ENCODE measurements around the gene SERPINE2. TPM values are rescaled to one million over a fixed set of nuclear protein-coding genes. Genes with fewer than 3 reads are reported as not detected.

Gene SERPINE2
- total and polyA plus RNA-seq, 4 donors: 4.2 to 61.4 (median 11.7) TPM

DNA sequence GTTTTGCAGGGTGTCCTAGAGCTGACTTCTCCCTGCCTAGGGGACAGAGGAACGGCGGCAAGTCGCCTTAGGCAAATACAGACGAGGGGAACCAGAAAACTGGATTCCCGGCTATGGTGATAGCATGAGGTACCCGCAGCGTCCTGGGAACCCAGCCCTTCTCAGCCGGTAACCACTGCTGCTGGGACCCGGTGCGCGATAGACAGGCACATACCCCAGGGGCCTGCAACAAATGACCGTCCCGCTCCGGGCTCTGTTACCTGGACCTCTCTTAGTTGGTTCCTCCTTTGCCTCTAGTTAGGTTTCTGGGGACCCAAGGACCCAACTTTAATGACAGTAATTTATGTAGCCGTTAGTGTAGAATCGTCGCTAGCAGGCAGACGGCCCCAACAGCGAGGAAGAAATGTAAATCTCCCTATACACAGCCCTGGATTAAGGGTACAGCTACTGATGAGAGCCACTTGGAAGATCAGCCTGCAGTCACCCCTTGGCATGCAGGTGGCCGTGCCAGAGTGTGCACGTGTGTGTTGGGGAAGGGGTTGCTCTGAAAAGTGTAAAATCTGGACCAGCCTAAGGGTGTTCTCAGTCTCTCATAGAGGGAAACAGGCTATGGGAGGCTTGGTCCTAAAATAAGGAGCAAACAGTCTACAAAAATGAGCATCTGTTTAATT lies 819 bp upstream of the SERPINE2 start:
- H3K36me3 ChIP-seq (ENCODE audit: control insufficient read depth in 4 of 4, insufficient read depth in 4 of 4, low read length in 4 of 4): no peaks in the 10 kb centered on the region
- DNase-seq (peak in 2 of 3 donors; percentile 20 to 51), ATAC-seq (ENCODE audit: insufficient read depth, low FRiP score) (no peak)
- no peak overlapping the region for H3K9ac ChIP-seq (ENCODE audit: insufficient read depth in 1 of 2, low read length in 2 of 2)
- 7 to 14% methylated on average over 21 of the region's 21 CpGs for WGBS, 2 donors
- H3K9me3 ChIP-seq (ENCODE audit: control insufficient read depth in 4 of 4, insufficient read depth in 3 of 4, low read length in 3 of 4): peaks cover 0 to 2% (median 0%) of the 10 kb centered on the region in 4 donors
- H3K4me1 ChIP-seq (ENCODE audit: control insufficient read depth in 5 of 5, insufficient read depth in 5 of 5, low read length in 5 of 5): peaks cover 0 to 59% (median 11%) of the 10 kb centered on the region in 5 donors
- peaks cover 3 to 5% (median 4%) of the 10 kb centered on the region in 3 donors for H3K27me3 ChIP-seq (ENCODE audit: control insufficient read depth in 3 of 3, insufficient read depth in 3 of 3, low read length in 2 of 3)
- no peak overlapping the region for H3K27ac ChIP-seq (ENCODE audit: low read depth in 1 of 2, low read length in 1 of 2)
- H3K4me3 ChIP-seq: no peak overlapping the region
- TF ChIP-seq, protein P1, sequence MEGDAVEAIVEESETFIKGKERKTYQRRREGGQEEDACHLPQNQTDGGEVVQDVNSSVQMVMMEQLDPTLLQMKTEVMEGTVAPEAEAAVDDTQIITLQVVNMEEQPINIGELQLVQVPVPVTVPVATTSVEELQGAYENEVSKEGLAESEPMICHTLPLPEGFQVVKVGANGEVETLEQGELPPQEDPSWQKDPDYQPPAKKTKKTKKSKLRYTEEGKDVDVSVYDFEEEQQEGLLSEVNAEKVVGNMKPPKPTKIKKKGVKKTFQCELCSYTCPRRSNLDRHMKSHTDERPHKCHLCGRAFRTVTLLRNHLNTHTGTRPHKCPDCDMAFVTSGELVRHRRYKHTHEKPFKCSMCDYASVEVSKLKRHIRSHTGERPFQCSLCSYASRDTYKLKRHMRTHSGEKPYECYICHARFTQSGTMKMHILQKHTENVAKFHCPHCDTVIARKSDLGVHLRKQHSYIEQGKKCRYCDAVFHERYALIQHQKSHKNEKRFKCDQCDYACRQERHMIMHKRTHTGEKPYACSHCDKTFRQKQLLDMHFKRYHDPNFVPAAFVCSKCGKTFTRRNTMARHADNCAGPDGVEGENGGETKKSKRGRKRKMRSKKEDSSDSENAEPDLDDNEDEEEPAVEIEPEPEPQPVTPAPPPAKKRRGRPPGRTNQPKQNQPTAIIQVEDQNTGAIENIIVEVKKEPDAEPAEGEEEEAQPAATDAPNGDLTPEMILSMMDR (IDR thresholded peaks at IDR 0.05; ENCODE audit: control extremely low read depth, extremely low read depth): no peak

GRCh38 chr2:224038830-224039079 lies 331 bp downstream of the SERPINE2 start:
- H3K9me3 ChIP-seq (ENCODE audit: control insufficient read depth in 4 of 4, insufficient read depth in 3 of 4, low read length in 3 of 4): peaks cover 0 to 2% (median 0%) of the 10 kb centered on the region in 4 donors
- no peak overlapping the region for H3K9ac ChIP-seq (ENCODE audit: insufficient read depth in 1 of 2, low read length in 2 of 2)
- 0% methylated on average over 18 to 35 of the region's 35 CpGs for WGBS, 2 donors
- ATAC-seq (ENCODE audit: insufficient read depth, low FRiP score) (peak; percentile 7), DNase-seq (no peak)
- peaks cover 0 to 59% (median 11%) of the 10 kb centered on the region in 5 donors for H3K4me1 ChIP-seq (ENCODE audit: control insufficient read depth in 5 of 5, insufficient read depth in 5 of 5, low read length in 5 of 5)
- no peaks in the 10 kb centered on the region for H3K36me3 ChIP-seq (ENCODE audit: control insufficient read depth in 4 of 4, insufficient read depth in 4 of 4, low read length in 4 of 4)
- TF ChIP-seq, protein P1 (IDR thresholded peaks at IDR 0.05; ENCODE audit: control extremely low read depth, extremely low read depth): no peak
- peak overlapping the region; percentile 41 for H3K4me3 ChIP-seq
- H3K27me3 ChIP-seq (ENCODE audit: control insufficient read depth in 3 of 3, insufficient read depth in 3 of 3, low read length in 2 of 3): peaks cover 3 to 5% (median 4%) of the 10 kb centered on the region in 3 donors
- H3K27ac ChIP-seq (ENCODE audit: low read depth in 1 of 2, low read length in 1 of 2): no peak overlapping the region

- Histone ChIP-seq H3K4me1 (ENCODE audit: control insufficient read depth in 5 of 5, insufficient read depth in 5 of 5, low read length in 5 of 5) (peaks cover 0 to 54% (median 11%) of the 10 kb centered on the region in 5 donors), H3K4me3 (peak overlapping the region; percentile 41), H3K36me3 (ENCODE audit: control insufficient read depth in 4 of 4, insufficient read depth in 4 of 4, low read length in 4 of 4) (no peaks in the 10 kb centered on the region), H3K27me3 (ENCODE audit: control insufficient read depth in 3 of 3, insufficient read depth in 3 of 3, low read length in 2 of 3) (peaks cover 3 to 5% (median 4%) of the 10 kb centered on the region in 3 donors), H3K27ac (ENCODE audit: low read depth in 1 of 2, low read length in 1 of 2) (no peak overlapping the region), H3K9me3 (ENCODE audit: control insufficient read depth in 4 of 4, insufficient read depth in 3 of 4, low read length in 3 of 4) (peaks cover 0 to 2% (median 0%) of the 10 kb centered on the region in 4 donors), H3K9ac (ENCODE audit: insufficient read depth in 1 of 2, low read length in 2 of 2) (peak overlapping the region in 1 of 2 donors; percentile 92)
- WGBS, 2 donors: 2% methylated on average over 32 to 36 of the region's 36 CpGs
- TF ChIP-seq, protein P1 (IDR thresholded peaks at IDR 0.05; ENCODE audit: control extremely low read depth, extremely low read depth): no peak
- DNase-seq (peak; percentile 50 to 55 (median 52)), ATAC-seq (ENCODE audit: insufficient read depth, low FRiP score) (peak; percentile 5)
These were observed 847 bp downstream of the SERPINE2 start for GRCh38 chr2:224038049-224038829.

Data from lung (tissue), 12 donors.